ENCODE results near the gene AIP. TPM values are rescaled to one million over a fixed set of nuclear protein-coding genes. Genes with fewer than 3 reads are reported as not detected.

Gene AIP
- total RNA-seq, 4 donors from 2014 or later, result 65.4 to 87.5 (median 78.1) TPM

DNA sequence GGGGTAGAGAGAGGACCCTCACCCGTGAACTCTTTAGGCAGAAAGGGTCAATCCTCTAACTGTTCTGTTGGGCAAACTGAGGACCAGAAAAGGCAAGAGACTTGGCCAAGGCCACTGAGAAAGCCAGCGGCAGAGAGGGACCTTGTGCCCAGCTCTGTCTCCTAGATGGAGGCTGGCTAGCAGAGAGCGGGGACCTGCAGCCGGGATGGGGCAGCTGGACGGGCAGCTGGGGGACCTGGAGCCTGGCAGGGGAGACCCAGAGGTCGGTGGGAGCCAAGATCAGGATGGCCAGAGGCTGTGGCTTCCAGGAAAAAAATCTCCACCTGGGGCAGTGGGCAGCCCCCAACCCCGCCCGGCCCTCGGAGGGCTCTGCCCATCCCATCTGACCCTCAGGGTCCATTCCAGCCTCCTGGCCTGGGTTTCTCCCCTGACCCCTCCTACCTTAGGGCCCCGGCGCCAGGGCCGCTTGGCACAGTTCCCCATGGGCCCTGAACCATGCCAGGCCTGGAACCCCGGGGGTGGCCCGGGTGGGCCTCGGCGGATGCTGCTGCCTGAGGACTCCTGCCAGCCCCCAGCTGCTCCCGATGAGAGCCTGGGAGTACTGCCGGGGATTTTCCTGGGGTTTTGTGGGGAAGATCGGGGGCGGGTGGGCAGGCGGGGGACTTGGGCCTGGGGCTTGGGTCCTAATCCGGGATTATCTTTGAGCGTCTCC is 40.2 kb downstream of the AIP start, which contains the start of gene CABP2:
Gene CABP2 (minus strand): TSS at position 603 of the 712 bp plus-strand sequence. CDS start 120 bp downstream, at position 483.
- ATAC-seq, result no peak
- Histone ChIP-seq H3K36me3 (no peaks in the 10 kb centered on the region), H3K4me3 (no peak within 1 kb of the TSS), H3K4me1 (no peaks in the 10 kb centered on the region), H3K27me3 (peaks cover 30% of the 10 kb centered on the region), H3K27ac (no peak within 1 kb of the TSS), H3K9me3 (no peaks in the 10 kb centered on the region)
- WGBS, 2 donors (ENCODE audit: low coverage in 1 of 2), result no CpG with 5 or more reads among the region's 23 CpGs
- TF ChIP-seq POLR2A (IDR thresholded peaks at IDR 0.05) (no peak), EP300 (IDR thresholded peaks at IDR 0.05) (no peak), CTCF (IDR thresholded peaks at IDR 0.05) (no peak), POLR2AphosphoS5 (IDR thresholded peaks at IDR 0.05) (no peak)

DNA sequence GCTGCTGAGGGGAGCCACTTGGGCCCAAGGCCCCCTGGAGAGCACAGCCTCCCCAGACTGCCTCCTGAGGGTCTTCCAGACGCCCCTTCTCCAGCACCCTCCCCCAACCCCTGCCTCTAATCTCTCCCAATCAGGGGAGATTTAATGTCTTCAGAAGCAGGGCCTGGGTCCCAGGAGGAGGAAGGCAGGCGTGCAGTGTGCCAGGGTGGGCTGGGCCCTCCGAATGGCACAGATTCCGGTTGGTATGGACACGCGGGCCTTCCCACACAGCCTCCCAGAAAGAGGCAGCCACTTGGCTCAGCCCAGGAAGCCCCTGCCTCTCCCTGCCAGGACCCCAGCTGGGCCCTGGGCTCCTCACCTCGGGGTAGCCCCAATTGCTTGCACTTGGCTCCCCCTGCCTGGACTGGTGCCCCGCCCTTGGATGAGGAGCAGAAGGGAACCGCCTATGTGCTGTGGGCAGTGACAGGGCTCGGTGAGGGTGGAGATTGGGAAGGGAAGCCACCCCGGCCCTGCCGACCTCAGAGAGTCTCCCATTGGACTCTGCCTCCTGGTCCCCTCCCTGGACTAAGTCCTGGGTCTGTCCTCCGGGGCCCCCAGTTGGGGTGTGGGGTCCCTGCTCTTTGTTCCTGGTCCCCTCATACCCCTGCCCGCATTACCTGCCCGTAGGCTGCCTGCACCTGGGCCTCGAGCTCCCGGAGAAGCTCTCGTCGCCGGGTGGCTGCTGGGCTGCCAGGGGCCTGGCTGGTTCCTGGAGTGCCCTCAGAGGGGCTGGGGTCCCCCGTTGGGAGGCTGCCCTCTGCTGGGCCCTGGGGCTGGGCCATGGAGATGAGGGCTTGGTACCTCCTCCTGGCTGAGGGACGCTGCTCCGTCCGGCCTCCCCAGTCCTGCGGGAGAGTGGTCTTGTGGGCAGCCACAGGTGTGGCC is 41.0 kb downstream of the AIP start:
- H3K9me3 ChIP-seq, result no peaks in the 10 kb centered on the region
- H3K4me3 ChIP-seq, result no peak overlapping the region
- H3K27ac ChIP-seq, result no peak overlapping the region
- no peak for ATAC-seq
- no peaks in the 10 kb centered on the region for H3K4me1 ChIP-seq
- no peaks in the 10 kb centered on the region for H3K36me3 ChIP-seq
- TF ChIP-seq CTCF (IDR thresholded peaks at IDR 0.05), result no peak
- TF ChIP-seq EP300 (IDR thresholded peaks at IDR 0.05), result no peak
- no peak for TF ChIP-seq POLR2A (IDR thresholded peaks at IDR 0.05)
- TF ChIP-seq POLR2AphosphoS5 (IDR thresholded peaks at IDR 0.05), result no peak
- 100% methylated on average over 1 of the region's 25 CpGs; no CpG with 5 or more reads in 1 of the 2 donors for WGBS, 2 donors (ENCODE audit: low coverage in 1 of 2)
- peaks cover 30% of the 10 kb centered on the region for H3K27me3 ChIP-seq

- H3K27ac ChIP-seq, result no peak overlapping the region
- no peaks in the 10 kb centered on the region for H3K4me1 ChIP-seq
- H3K4me3 ChIP-seq, result no peak overlapping the region
- no peaks in the 10 kb centered on the region for H3K36me3 ChIP-seq
- H3K27me3 ChIP-seq, result peaks cover 30% of the 10 kb centered on the region
- TF ChIP-seq CTCF (IDR thresholded peaks at IDR 0.05) (no peak), EP300 (IDR thresholded peaks at IDR 0.05) (no peak)
- WGBS, 2 donors (ENCODE audit: low coverage in 1 of 2), result 87 to 94% methylated on average over 6 to 9 of the region's 9 CpGs
- no peak for ATAC-seq
- H3K9me3 ChIP-seq, result no peaks in the 10 kb centered on the region
These were observed 41.6 kb downstream of the AIP start for GRCh38 chr11:67524480-67524808.

DNA sequence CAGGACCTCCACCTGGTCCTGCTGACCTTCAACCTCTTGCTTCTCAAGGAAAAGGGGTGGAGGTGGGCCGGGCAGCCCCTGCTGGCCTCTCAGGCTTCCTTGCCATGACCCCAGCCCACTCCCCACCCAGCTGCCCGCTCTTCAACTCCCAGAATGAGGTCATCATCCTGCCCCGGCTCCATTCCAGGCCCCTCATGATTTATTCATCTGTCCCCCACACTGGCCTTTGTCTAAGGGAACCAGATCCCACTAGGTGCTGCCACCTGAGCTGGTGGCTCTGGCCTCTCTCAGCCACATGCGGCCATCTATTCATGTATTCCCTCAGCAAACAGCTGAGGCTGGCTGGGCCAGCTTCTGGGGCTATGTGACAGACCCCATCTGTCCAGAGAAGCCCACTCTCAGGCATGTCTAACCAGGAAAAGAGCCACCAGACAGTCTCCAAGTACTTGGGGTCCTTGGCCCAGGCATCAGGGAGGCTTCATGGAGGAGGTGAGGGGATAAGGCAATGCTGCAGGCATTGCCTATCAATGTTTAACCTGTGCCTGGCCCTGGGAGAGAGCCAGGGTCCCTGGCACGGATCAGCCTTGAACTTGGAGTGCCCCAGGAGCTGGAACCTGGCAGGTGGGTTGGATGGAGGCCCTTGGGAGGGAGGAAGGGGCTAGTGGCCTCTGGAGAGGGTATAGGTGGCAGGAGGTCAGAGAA is 42.6 kb downstream of the AIP start:
- Histone ChIP-seq H3K27ac (no peak overlapping the region), H3K4me1 (no peaks in the 10 kb centered on the region), H3K4me3 (no peak overlapping the region), H3K36me3 (no peaks in the 10 kb centered on the region), H3K9me3 (no peaks in the 10 kb centered on the region), H3K27me3 (peaks cover 30% of the 10 kb centered on the region)
- no peak for ATAC-seq
- TF ChIP-seq POLR2A (IDR thresholded peaks at IDR 0.05) (no peak), EP300 (IDR thresholded peaks at IDR 0.05) (no peak), POLR2AphosphoS5 (IDR thresholded peaks at IDR 0.05) (no peak), CTCF (IDR thresholded peaks at IDR 0.05) (no peak)
- 59 to 60% methylated on average over 1 to 3 of the region's 5 CpGs for WGBS, 2 donors (ENCODE audit: low coverage in 1 of 2)
